Frontal cortex (tissue), 4 donors: ENCODE results near the gene PEPD. TPM values are rescaled to one million over a fixed set of nuclear protein-coding genes. Genes with fewer than 3 reads are reported as not detected.

Experiments
- DNase-seq, 2 donors: peaks; one replicate each; pipeline ENCODE4 v3.0.0; 2012; ENCODE audit warnings: low spot score in 2 of 2
- FAIRE-seq: peaks from 2 replicates; lab custom pipeline; 2012; peaks lifted over from hg19 to GRCh38; lab: Jason Lieb, UNC
- total RNA-seq: library from RNA; depleted of rRNA; stranded (reverse); fragments of >200 nt; gene quantifications from one replicate; pipeline ENCODE4 v1.2.3, GENCODE V29; 2014
- donor health status: control.
- donor health status: control.
- donor health status: control.

PEPD gene
- total RNA-seq, 1 donor from 2014 or later, result 28.1 TPM

DNA sequence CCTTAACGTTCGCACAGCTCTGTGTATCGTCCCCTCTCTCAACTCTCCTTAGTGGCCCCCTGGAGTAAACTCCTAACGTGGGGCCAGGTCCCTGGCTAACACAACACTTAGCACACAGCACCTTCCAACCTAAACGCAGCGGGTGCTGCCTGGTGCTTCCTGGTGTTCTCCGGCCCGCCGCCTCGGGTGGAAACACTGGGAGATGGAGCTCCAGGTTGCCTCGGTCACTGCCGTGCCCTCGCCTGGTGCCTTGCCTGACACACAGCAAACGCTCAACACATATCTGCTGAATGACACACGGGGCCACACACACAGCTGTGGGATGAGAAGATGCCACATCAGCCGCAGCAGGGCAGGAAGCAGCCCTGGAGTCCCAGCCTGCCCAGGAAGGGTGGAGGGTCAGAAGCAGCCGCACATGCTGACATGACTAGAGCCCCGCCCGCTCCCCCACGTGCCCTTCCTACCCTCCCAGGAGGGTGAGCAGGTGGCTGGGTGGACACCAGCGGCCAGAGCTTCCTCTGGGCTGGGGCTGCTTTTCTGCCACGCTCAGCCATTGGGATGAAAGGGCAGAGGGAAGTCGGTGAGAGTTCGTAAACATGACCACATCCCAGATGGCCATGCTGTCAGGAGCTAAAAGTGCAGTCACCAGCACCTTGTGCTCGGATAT lies 6.6 kb downstream of the PEPD start:
- DNase-seq, result no peak
- no peak for FAIRE-seq

DNA sequence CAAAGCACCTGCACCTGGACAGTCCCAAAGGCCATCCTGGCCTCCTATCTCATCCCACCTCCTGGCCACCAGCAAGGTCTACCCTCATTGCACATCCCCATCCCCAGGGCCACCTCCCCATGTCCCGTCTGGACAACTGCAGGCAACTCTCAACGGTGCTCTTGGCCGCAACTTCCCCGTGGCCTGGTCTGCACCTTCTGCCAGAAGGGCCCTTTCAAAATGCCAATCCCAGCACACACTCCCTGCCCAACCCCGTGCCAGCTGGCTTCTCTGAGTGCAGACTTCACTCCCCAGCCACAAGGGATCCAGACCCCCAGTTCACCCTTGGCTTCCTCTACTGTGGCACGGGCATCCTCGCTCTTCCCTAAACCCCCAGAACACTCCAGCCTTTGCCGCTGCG lies 8.2 kb downstream of the PEPD start:
- FAIRE-seq (no peak), DNase-seq (no peak)

DNA sequence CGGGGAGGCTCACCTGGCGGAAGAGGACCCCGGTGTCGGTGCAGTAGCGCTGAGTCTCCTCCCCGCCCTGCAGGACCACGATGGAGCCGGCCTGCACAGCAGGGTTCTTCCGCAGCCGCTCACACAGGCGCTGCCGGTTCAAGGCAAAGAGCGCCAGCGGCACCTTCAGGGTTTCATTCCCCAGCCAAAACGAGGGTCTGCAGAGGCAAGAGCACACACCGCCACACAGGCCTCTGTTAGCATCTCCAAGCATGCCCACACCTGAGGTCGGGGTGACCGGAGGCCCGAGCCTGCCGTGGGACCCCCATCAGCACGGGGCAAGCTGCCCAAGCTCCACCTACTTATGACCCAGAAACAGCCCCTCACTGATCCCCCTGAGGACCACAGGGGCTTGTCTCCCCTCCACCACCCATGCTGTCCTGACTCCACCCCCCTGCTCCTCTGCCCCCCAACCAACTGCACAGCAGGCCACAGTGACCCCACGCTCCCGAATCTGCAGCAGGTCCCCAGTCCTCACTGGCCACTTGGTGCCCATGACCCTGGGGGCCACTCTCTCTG lies 8.9 kb downstream of the PEPD start:
- DNase-seq (no peak), FAIRE-seq (no peak)

DNA sequence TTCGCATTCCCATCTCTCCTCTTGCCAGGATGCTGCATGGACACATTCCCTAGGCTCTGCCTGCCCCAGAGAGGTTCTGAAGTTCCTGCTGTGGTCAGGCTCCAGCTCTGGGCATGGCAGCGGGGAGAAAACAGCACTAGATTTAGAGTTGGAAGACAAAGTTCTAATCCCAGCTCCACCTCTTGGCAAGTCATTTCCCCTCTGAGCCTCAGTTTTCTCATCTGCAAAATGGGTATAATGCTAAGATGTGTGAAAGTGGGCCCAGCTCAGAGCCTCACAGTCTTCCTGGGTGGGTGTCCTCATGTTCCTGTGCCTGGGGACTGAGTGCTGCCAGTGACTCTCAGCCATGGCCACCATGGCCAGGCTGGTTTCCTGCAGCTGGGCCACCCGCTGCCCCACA lies 9.6 kb downstream of the PEPD start:
- FAIRE-seq, result no peak
- no peak for DNase-seq

DNA sequence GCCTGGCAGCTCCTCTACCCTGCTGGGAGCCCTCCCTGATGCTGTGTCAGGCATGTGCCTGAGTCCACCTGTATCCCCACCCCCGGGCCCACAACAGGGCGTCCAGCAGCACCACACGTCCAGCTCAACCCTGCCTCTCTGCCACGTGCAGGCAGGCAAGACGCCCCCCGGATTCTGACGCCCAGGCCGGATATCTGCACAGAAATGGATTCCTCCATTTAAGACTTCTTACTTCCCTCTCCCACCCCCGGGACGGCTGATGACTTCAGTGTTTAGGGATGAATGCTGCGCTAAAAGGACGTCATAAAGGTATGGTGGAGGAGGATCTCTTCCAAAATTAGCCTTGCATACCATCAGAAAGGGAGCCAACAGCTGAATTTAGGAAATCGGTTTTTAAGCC lies 10.2 kb downstream of the PEPD start:
- FAIRE-seq (no peak), DNase-seq (peak in 1 of 2 donors; percentile 33)

DNA sequence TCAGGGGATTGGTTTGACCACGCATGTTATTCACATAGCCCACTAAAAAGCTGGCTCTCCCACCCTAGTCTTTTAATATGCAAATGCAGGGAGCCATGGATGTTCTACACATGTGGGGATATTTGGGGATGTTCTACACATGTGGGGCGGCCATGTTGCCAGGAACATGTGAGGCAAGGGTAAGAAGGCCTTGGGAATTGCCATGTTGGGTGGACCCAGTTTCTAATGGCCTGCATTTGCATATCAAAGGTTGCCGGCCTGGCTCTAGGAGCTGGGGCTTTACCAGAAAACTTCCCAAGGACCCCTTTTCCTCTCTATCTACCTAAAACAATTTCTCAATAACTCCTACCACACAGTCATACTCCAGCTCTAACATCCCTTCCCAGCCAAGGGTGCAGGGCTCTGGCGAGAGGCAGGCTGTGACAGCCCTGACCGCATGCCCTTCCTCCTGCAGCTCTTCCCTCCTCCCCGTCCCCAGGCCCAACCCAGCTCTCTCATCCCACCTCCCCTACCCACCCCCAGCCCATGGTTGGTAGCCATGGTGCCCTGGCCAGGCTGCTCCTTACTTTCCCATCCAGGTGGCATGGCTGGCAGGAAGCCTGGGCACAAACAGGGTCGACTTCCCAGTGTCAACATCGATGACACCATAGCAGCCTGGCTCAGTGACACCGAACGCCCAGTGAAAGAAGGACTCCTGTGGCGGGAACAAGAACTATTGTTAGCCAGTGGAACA lies 11.0 kb downstream of the PEPD start:
- FAIRE-seq (no peak), DNase-seq (no peak)

DNA sequence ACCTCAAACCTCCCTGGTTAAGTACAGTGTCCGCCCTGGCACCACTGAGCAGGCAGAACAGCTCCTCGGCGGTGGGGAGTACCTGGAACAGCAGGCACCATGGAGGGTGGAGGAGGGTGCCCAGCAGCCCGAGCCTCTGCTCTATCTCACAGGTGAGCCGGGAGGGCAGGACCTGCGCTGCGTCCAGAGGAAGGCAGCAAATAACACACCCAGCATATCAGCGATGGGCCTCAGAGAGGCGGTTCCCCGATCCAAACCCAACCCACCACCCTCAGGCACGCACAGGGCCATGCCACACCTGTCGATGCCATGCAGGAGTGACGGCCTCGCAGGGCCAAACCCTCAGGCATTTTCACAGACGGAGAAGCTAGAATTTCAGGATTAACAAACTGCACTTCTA lies 11.8 kb downstream of the PEPD start:
- DNase-seq (no peak), FAIRE-seq (no peak)

DNA sequence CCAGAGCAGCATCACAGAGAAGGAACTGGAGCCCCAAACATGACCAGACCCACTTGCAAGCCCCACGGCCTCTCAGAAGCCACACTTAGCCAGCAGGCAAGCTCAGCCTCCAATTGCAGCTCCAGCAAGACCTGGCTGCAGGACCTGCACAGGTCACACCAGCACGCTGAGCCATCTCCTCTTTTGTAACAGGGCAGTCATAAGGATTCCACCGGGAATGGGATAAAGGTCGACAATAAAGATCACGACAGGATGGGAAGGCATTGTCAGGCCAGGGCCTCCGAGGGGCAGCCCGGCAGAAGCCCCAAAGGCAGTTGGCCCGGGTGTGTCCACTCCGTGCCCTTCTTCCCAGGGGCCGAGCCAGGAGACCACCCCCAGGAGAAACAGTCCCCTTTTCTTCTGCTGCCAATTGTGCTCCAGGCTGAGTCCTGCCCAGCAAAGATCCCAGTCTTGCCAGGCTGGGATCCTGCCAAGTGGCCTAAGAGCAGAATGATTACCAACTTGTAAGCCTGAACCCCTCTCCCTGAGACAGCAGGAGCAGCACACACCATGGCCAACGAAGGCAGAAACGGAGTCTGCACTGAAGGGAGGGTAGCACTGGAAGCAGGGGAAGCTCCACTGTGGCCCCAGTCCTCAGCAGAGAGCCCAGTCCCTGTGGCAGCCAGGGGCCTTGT lies 12.5 kb downstream of the PEPD start:
- no peak for DNase-seq

DNA sequence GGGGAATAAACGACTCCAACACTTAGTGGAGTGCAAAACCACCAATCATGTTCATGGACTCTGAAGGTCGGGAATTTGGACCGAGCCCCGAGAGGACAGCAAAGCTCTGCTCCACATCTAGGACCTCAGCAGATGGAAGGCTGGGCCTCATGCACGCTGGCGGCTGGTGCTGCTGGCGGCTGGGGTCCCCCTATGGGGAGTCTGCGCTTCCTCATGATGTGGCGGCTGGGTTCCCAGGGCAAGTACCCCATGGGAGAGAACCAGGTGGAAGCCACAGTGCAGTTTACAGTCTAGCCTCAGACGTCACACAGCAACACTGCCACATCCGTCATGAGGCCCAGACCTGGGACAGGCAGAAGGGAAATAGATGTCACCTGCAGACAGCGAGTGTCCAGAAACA lies 13.2 kb downstream of the PEPD start:
- DNase-seq (no peak), FAIRE-seq (no peak)

More for the DNA sequence above, 12.5 kb downstream of the PEPD start:
- FAIRE-seq, result no peak

DNA sequence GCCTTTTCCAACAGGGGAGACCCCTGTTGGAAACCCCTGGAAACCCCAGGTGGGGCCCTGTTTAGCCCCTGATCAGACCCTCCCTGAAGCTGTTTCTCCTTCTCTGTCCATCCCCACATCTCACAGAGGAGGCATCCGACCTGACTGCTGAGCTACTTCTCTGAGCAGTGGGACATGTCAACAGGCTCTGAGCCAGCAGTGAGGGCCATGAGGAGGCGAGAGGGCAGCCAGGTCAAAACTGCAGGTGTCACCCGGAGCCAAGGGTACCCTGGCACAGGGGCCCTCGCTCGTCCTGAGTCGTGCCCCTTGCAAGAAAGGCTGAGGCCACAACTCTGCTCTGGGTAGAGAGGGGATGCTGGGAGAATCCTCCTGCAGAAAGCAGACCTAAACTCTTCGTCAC lies 13.6 kb downstream of the PEPD start:
- DNase-seq (no peak), FAIRE-seq (no peak)

DNA sequence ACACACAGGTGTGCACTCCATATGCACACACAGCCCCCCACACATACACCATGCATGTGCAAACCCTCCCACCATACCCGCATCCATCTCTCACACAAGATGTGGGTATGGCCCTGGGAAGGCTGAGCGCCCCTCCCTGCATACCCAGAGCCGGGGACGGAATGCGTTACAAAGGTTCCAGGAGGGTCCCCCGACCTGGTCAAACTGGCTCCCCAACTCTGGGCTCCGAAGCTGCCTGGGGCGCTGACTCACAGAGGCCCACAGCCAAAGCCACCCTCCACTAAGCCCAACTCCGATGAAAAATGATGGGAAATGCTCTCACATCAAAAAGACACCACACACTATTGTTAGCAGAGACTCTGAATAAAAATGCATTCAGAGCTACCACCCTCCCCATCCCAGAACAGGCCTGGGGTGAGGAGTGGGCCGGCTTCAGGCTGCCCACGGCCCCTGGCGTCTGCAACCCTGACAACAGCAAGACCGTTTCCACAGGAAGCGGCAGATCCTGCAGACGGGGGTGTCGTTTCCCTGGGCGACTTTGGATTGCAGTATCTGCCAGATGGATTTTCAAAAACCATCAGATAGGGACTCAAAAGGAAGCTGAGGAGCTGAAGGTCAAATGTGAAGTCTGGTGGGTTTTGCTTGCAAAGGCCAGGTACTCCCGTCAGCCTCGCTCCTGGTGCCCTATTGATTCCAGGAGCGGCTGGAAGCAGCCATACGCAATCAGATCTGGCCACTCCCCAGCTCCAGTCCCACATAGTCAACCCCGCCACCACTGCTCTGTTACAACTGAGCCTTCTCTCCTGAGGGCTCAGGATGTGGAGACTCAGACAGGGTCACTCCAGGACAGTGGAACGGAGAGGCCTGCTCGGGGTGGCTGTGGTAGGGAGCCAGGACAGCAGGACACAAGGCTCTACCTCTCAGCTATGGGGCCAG lies 14.3 kb downstream of the PEPD start:
- no peak for DNase-seq
- no peak for FAIRE-seq

DNA sequence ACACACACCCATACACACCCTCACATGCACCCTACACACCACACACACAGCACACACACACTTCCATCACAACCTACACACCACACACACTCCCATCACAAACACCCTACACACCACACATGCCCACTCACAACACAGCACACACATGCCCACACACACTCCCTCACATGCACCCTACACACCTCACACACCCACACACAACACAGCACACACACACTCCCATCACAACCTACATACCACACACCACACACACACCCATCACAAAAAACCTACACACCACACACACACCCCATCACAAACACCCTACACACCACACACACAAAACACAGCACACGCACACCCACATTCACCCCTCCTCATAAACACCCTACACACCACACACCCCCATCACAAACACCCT lies 15.1 kb downstream of the PEPD start:
- no peak for DNase-seq
- FAIRE-seq, result no peak

DNA sequence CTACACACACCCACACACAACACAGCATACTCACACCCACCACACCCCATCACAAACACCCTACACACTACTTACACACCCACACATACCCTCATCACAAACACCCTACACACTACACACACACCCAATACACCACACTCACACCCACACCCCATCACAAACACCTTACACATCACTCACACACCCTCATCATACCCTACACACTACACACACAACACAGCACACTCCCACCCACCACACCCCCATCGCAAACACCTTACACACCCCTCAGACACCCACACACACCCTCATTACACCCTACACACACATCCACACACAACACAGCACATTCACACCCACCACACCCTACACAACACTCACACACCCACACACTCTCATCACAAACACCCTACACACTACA lies 15.8 kb downstream of the PEPD start:
- FAIRE-seq (no peak), DNase-seq (no peak)

DNA sequence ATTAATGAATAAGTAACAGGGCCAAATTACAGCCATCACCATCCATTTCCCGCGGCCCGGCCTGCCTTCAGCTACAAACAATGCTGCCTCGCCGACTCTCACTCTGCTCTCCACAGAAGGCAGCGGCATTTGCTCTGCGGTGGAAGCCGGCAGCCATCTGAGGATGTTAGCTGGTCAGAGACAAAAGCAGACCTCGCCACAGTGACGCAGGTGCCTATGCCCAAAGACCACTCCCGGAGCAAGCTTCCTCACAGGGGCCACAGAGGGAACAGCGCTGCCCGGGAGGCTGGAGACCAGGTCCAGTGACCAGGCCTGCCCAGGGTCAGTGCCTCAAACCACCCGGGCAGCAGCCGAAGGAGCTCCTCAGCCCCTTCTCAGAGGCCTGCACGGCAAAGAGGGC lies 16.4 kb downstream of the PEPD start:
- FAIRE-seq (no peak), DNase-seq (no peak)

DNA sequence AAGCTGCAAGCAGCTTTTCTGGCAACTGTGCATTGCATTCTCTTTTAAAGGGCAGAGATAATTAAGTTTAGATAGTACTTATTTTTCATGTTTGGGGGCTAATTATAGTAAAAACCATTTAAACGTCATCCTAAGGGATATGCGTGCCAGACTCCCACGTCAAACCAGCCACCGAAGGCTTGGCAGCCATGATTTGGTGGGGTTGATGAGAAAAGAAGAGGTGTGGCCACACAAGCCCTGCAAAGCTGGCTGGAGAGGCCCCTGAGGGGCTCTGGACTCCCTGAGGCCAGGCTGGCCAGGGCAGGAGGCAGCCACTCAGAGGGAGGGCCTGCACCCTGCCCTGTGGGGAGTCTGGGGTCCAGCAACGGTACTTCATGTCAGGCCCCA lies 17.5 kb downstream of the PEPD start:
- FAIRE-seq, result no peak
- no peak for DNase-seq

DNA sequence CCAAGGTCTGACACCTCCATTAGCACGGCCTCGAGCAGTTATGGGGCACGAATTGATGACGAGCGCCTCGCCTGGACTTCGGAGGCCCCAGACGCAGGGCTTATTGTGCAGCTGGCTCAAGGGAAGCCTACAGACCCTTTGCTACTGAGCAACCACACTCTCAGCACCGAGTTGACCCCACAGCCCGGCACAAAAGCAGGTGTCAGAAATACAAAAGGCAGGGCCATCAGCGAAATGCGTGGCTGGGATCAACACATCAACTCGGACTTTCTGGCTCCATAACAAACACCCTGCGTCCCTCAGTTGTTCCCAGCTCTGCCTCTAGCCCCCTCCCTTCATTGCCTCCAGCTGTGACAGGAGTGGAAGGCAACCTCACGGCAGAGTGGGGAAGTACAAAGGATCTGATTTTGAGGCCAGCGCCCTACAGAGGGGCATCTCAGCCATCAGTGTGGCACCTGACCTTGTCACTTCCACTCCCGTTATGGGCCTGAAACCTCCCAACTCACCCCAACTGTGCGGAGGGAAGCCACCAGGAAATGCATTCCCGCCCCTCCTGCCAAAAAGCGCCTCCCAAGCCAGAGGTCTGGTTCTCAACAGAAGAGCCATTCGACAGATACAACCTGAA lies 18.0 kb downstream of the PEPD start:
- DNase-seq, result no peak
- FAIRE-seq, result no peak

DNA sequence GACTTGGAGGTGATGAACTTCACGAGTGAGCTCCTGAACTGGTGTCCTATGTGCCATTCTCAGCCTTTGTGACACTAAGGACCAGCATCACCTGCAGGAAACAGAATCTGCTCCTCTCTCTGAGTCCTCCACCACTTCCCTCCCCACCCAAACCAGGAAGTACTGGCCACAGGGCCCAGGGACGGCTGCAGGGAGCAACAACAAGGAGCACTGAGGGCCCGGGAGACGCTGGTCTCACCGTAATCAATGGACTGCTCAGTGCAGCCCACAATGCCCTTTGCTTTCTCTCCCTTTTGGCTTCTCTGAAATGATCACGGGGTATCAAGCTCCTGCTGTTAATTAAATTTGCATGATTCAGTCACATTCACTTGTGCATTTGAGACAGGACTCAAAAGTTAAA lies 18.6 kb downstream of the PEPD start:
- no peak for DNase-seq
- FAIRE-seq, result no peak

DNA sequence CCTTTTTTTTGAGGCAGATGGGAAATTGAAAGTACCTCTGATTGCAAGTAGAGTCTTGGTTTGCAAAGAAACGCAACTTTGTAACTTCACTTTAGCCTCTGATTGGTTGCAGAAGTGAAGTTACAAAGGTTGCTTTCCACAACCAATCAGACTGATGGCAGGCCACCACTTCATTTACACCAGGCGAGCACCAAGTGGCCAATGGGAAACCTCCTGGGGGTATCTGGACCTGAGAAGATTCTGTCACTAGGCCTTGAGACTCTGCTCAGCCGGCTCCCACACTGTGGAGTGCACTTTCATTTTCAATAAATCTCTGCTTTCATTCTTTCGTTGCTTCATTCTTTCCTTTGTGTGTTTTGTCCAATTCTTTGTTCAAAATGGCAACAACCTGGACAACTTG lies 19.1 kb downstream of the PEPD start:
- FAIRE-seq (no peak), DNase-seq (no peak)

DNA sequence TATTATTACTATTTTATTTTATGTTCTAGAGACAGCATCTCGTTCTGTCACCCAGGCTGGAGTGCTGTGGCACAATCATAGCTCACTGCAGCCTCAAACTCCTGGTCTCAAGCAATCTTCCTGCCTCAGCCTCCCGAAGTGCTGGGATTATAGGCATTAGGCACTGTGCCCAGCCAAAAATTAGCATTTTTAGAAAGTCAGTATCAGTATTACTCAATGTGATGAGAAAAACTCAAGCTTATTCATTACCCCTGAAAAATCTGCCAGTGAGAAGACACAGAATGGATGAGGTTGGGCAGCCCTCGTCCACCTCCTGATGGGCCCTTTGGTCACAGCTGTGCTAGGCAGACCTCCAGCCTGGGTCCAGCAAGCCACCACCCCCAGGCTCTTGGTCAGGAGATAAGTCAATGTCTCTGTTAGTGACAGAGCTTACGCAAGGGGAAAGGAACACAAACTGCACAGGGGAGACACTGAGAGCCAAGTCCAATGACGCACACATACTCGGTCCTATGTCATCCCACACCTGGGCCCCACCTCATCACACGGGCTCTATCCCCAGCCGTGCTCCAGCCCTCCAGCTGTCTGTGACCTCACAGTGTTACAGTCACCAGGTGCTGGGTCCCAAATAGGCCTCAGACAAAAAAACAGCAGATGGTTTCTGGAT lies 19.8 kb downstream of the PEPD start:
- DNase-seq (no peak), FAIRE-seq (no peak)
